Caki2 (cell line): ENCODE data around the gene C22orf15. TPM values are rescaled to one million over a fixed set of nuclear protein-coding genes. Genes with fewer than 3 reads are reported as not detected.

Experiments
- DNase-seq: peaks from one replicate; pipeline ENCODE4 v3.0.0-alpha.2; 2015; ENCODE audit warnings: low read depth
- in situ Hi-C: cut with HindIII; loops from 2 replicates; pipeline ENCODE4 v1.10.0; 2016; ENCODE audit warnings: low sequenced_read_pairs, low pct_unique_long_range_greater_than_20kb, mixed read lengths
- total RNA-seq: library from RNA; depleted of rRNA; stranded (reverse); fragments of >200 nt; shearing (Covaris generic); gene quantifications from 2 replicates; pipeline ENCODE4 v1.2.3, GENCODE V29; 2014; ENCODE audit warnings: low replicate concordance

The C22orf15 gene
- total RNA-seq, 1 experiment from 2014 or later: not detected

DNA sequence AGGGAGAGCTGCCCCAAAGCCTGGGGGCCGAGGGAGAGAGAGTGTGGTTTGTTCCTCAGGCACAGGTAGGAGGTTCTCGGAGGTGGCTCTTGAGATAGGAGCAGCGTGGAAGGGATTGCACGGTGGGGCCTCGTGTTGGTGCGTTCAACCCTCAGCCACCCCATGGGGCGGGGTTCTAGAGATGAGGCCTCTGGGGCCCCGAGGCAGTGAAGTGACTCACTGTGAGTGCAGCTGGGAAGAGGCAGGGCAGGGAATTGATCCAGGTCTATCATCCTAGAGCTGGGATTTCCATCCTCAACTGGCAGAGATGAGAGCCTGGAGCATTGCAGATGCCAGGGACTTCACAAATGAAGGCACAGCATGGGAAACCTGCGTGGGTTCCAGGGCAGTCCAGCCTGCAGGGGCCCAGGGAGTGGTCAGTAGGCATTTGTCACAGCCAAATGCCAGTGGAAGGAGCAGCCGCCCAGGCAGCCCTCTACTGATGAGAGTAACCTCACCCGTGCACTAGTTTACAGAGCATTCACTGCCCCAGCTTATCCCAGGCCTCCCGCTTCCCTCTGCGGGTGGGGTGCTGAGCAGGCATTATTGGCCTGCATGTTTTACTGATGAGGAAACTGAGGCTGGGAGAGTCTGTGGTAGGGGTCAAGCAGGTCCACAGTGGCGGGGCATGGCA lies 18.9 kb downstream of the C22orf15 start:
- in situ Hi-C loops: no loop called here
- no peak for DNase-seq

DNA sequence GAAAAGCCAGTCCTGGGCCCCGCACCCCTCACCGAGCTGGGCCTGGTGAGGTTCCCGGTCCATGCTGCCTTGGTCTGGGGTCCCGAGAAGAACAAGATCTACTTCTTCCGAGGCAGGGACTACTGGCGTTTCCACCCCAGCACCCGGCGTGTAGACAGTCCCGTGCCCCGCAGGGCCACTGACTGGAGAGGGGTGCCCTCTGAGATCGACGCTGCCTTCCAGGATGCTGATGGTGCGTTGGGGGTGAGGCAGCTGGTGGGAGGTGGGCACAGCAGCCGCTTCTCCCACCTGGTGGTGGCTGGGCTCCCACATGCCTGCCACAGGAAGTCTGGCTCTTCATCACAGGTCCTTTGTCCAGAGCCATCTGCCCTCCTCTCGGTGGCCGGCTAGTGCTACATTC lies 19.5 kb downstream of the C22orf15 start:
- in situ Hi-C loops: no loop called here
- DNase-seq: no peak

- DNase-seq: no peak
- in situ Hi-C loops: no loop called here
Measured at GRCh38 chr22:23782703-23783102, 19.9 kb downstream of the C22orf15 start.

DNA sequence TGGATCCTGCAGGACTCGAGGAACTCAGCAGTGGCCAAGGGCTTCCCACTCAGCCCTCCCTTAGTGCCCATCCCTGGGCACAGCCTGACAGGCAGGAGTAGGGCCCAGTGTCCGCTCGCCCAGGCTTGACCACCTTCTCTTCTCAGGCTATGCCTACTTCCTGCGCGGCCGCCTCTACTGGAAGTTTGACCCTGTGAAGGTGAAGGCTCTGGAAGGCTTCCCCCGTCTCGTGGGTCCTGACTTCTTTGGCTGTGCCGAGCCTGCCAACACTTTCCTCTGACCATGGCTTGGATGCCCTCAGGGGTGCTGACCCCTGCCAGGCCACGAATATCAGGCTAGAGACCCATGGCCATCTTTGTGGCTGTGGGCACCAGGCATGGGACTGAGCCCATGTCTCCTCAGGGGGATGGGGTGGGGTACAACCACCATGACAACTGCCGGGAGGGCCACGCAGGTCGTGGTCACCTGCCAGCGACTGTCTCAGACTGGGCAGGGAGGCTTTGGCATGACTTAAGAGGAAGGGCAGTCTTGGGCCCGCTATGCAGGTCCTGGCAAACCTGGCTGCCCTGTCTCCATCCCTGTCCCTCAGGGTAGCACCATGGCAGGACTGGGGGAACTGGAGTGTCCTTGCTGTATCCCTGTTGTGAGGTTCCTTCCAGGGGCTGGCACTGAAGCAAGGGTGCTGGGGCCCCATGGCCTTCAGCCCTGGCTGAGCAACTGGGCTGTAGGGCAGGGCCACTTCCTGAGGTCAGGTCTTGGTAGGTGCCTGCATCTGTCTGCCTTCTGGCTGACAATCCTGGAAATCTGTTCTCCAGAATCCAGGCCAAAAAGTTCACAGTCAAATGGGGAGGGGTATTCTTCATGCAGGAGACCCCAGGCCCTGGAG lies 20.7 kb downstream of the C22orf15 start:
- DNase-seq: no peak
- in situ Hi-C loops: no loop called here

- in situ Hi-C loops: no loop called here
- DNase-seq: no peak
Measured at GRCh38 chr22:23784215-23784732, 21.5 kb downstream of the C22orf15 start.

GRCh38 chr22:23786261-23786710 lies 23.5 kb downstream of the C22orf15 start:
- no peak for DNase-seq
- in situ Hi-C loops: no loop called here

- in situ Hi-C loops: no loop called here
- DNase-seq: peak; percentile 87
Measured at GRCh38 chr22:23786752-23787599, 24.2 kb downstream of the C22orf15 start, which contains the start of gene SMARCB1. SMARCB1 (plus strand) TSS chr22:23786966; CDS start chr22:23787170, 204 bp downstream.

GRCh38 chr22:23787600-23787896 lies 24.8 kb downstream of the C22orf15 start:
- DNase-seq: no peak
- in situ Hi-C loops: no loop called here

GRCh38 chr22:23787910-23788309 lies 25.1 kb downstream of the C22orf15 start:
- in situ Hi-C loops: no loop called here
- no peak for DNase-seq

- no peak for DNase-seq
- in situ Hi-C loops: no loop called here
Measured at GRCh38 chr22:23789121-23789520, 26.3 kb downstream of the C22orf15 start.

DNA sequence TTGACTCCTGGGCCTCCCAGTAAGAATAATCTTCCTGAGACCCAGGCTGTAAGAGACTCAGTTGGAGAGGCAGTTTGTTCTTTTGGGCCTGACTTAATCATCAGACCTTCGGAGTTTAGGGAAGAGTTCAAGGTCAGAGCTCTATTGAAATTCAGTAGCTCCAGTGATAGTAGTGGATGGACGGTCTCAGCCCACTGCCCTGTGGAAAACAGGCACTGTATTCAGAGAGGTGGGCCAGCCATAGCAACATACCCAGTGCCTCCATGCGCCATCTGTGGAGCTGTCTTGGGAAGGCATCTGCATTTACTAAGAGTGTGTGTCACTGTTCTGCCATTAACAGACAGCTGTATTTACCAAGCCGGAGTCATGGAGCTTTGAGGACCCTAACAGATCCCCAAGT lies 26.8 kb downstream of the C22orf15 start:
- in situ Hi-C loops: no loop called here
- no peak for DNase-seq

DNA sequence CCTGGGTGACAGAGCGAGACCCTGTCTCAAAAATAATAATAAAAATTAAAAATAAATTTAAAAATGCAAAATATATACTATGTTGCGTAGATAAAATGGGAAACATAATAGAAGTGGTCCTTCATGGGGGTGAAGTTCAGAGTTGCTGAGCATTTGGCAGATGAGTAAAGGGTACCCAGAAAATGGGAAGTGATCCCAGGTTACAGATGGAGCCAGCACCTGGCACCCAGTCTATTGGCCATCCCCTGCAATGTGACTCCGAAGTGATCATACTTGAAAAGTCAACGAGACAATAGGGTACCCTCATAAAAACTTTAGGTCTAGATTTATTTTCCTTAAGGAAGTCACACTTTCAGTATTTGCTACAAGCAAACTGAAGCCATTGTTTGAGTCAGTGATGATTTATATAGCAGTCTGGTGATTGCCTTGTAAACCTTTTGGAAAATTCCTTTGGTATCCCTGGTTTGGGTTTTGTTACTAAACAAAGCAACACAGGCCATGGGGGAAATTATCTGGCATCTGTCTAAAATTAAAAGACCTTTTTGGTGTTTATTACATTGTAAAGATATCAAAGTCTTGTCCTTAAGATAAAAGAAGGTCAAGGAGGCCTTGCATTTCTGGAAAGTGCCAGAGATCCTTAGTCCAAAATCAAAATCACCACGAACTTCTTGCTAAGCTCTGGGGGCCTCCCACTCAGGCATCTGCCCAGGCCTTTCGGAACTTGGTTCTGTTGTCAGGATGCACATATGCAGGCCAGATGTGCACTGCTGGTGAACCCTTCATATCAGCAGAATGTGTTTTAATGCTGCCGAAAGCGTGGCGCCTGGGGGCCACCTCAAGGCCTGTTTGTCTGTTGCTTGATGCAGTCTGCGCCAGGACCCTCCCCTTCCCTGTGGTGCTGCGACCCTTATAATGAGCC lies 28.3 kb downstream of the C22orf15 start:
- DNase-seq: no peak
- in situ Hi-C loops: no loop called here

DNA sequence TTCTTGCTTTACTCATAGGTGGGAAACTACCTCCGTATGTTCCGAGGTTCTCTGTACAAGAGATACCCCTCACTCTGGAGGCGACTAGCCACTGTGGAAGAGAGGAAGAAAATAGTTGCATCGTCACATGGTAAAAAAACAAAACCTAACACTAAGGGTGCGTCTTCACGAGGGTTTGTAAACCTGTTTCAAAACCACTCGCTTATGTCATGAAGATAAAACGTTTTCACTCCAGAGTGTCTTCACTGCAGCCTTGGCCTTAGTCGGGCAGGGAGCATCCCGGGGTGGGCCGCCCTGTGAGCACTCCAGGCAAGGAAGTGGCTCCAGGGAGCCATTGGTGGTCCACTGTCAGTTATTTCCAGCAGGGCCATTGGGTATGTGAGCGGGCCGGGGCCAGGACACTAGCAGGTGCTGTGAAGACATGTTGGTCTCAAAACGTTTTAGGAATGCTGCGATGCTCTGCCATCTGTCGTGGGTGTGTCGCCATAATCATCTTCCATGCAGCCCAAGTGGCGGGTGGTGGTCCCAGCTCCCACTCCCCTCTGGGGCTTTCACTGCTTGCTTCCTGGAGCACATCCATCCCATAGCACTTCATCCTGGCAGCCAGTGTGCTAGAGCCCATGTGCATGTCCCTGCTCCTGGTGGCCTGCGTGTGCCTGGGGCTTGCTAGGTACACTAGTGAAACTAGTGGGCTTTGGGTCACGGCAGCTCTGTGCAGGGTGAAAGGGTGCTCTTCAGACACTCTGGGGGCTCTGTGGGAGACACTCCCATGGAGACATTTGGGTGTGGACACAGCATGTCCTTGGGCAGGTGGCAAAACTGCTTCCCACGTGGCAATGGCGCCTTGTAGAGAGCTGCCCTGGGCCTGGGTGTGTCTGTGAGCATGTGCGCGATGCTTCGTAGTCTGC lies 29.2 kb downstream of the C22orf15 start:
- in situ Hi-C loops: no loop called here
- no peak for DNase-seq

- in situ Hi-C loops: no loop called here
- DNase-seq: no peak
Measured at GRCh38 chr22:23793326-23793725, 30.5 kb downstream of the C22orf15 start.

- in situ Hi-C loops: no loop called here
- DNase-seq: no peak
Measured at GRCh38 chr22:23796461-23796860, 33.7 kb downstream of the C22orf15 start.

DNA sequence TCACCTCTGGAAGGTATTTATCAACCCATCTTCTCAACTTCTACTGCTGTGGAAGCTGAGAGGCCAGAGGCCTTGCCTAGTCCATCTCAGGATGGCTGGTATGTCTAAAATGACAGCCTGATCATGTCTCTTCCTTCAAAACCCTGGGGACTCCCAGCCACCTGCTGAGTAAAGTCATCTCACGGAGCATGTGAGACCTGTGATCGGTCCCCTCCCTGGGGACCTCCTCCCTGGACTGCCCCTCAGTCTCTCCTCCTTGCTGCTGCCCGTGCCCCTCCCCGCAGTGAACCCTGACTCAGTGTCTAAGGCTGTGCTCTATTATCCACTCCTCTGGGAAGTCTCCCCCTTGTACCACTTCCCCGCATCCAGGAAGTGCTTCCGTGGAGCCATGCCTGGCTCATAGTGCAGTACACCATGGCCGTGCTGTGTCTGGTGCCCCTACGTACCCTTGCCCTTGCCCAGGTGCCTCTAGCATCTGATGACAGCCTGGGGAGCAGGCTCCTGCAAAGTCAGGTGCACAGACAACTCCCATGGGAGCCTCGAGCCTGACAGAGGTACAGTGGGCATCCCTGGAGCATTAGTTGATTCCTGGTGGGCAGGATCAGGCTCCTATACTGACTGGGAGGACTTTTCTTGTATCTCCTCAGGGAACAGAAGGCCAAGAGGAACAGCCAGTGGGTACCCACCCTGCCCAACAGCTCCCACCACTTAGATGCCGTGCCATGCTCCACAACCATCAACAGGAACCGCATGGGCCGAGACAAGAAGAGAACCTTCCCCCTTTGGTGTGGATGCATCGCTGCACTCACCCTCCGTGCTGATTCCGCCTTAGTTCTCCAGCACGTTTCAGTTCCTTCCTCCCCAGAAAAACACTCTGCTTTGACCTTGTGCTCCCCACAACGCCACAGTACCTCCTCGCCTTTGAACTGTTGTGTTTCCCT lies 37.8 kb downstream of the C22orf15 start:
- in situ Hi-C loops: no loop called here

More for the DNA sequence above, 37.8 kb downstream of the C22orf15 start:
- DNase-seq: no peak
